ENCODE measurements around the gene SLC40A1. TPM values are rescaled to one million over a fixed set of nuclear protein-coding genes. Genes with fewer than 3 reads are reported as not detected.
A peak's percentile ranks its signal among the peaks of the same experiment; 100 is the strongest.

SLC40A1 gene
- total and polyA plus RNA-seq, 2 of the 13 experiments (the other 11 are each of a cell fraction or from before 2014, with no cell fraction given): 10.6 to 24.9 TPM

DNA sequence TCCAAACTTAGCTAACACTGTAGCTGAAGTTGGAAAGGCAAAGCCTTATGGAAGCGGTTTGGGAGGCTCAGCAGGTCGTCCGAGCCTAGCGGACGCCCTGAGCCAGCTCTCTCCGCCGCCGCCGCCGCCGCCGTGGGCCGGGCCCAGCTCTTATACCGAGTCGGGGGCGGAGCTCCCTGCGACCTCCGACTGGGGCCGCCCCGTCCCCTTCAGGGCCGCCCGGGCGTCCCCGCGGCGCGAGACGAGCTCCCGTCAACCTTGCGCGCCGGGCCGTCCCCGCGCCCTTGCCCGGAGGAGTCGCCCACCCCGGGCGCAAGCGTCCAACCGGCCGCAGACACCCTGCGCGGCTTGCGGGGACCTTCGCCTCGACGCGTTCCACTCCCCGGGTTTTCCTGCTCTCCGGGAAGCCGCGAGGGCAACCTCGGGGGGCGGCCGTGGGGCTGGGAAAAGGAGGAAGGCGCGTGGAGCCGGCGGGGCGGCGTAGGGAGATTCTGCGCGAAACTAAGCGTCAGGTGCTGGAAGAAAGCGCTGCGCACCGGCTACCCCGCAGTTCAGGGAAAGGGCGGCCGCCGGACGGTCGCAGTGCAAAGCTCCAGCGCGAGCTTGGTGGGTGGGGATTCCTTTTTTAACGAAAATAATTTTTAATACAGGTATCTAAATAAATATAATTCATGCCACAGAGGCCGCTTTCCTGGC, at the start of gene SLC40A1 (continued):
- TF ChIP-seq, protein P1, sequence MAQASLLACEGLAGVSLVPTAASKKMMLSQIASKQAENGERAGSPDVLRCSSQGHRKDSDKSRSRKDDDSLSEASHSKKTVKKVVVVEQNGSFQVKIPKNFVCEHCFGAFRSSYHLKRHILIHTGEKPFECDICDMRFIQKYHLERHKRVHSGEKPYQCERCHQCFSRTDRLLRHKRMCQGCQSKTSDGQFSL (CRISPR knock-in tag; IDR thresholded peaks at IDR 0.05): peak; percentile 68; the same call in 1 of the 2 replicates
- TF ChIP-seq, protein P2, sequence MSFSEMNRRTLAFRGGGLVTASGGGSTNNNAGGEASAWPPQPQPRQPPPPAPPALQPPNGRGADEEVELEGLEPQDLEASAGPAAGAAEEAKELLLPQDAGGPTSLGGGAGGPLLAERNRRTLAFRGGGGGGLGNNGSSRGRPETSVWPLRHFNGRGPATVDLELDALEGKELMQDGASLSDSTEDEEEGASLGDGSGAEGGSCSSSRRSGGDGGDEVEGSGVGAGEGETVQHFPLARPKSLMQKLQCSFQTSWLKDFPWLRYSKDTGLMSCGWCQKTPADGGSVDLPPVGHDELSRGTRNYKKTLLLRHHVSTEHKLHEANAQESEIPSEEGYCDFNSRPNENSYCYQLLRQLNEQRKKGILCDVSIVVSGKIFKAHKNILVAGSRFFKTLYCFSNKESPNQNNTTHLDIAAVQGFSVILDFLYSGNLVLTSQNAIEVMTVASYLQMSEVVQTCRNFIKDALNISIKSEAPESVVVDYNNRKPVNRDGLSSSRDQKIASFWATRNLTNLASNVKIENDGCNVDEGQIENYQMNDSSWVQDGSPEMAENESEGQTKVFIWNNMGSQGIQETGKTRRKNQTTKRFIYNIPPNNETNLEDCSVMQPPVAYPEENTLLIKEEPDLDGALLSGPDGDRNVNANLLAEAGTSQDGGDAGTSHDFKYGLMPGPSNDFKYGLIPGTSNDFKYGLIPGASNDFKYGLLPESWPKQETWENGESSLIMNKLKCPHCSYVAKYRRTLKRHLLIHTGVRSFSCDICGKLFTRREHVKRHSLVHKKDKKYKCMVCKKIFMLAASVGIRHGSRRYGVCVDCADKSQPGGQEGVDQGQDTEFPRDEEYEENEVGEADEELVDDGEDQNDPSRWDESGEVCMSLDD (CRISPR knock-in tag; IDR thresholded peaks at IDR 0.05; ENCODE audit: borderline replicate concordance): peak; percentile 44; the same call in 1 of the 2 replicates
- TF ChIP-seq, protein P3, sequence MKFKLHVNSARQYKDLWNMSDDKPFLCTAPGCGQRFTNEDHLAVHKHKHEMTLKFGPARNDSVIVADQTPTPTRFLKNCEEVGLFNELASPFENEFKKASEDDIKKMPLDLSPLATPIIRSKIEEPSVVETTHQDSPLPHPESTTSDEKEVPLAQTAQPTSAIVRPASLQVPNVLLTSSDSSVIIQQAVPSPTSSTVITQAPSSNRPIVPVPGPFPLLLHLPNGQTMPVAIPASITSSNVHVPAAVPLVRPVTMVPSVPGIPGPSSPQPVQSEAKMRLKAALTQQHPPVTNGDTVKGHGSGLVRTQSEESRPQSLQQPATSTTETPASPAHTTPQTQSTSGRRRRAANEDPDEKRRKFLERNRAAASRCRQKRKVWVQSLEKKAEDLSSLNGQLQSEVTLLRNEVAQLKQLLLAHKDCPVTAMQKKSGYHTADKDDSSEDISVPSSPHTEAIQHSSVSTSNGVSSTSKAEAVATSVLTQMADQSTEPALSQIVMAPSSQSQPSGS (CRISPR knock-in tag; IDR thresholded peaks at IDR 0.05): no peak; the same call in 1 of the 2 replicates
- no peak; the same call in none of the 2 replicates for TF ChIP-seq MAF1 (CRISPR knock-in tag; IDR thresholded peaks at IDR 0.05; ENCODE audit: borderline replicate concordance)
- peak; percentile 42 for TF ChIP-seq FOXC1 (CRISPR knock-in tag; IDR thresholded peaks at IDR 0.05; ENCODE audit: borderline replicate concordance)
- no peak for TF ChIP-seq TP53 (CRISPR knock-in tag; conservative IDR thresholded peaks at IDR 0.05)
- peak; percentile 83; the same call in 1 of the 2 replicates for TF ChIP-seq KAT7 (CRISPR knock-in tag; IDR thresholded peaks at IDR 0.05; ENCODE audit: borderline replicate concordance)
- peak; percentile 70; the same call in 1 of the 2 replicates for TF ChIP-seq NR2C2 (CRISPR knock-in tag; IDR thresholded peaks at IDR 0.05; ENCODE audit: borderline replicate concordance)
- peak; percentile 94 for TF ChIP-seq ZNF777 (CRISPR knock-in tag; IDR thresholded peaks at IDR 0.05)
- TF ChIP-seq GTF3A (CRISPR knock-in tag; conservative IDR thresholded peaks at IDR 0.05): no peak
- no peak for TF ChIP-seq NFIB (CRISPR knock-in tag; IDR thresholded peaks at IDR 0.05; ENCODE audit: borderline replicate concordance)
- TF ChIP-seq, protein P4, sequence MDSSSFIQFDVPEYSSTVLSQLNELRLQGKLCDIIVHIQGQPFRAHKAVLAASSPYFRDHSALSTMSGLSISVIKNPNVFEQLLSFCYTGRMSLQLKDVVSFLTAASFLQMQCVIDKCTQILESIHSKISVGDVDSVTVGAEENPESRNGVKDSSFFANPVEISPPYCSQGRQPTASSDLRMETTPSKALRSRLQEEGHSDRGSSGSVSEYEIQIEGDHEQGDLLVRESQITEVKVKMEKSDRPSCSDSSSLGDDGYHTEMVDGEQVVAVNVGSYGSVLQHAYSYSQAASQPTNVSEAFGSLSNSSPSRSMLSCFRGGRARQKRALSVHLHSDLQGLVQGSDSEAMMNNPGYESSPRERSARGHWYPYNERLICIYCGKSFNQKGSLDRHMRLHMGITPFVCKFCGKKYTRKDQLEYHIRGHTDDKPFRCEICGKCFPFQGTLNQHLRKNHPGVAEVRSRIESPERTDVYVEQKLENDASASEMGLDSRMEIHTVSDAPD (CRISPR knock-in tag; IDR thresholded peaks at IDR 0.05): peak; percentile 65
- TF ChIP-seq ELF4 (CRISPR knock-in tag; IDR thresholded peaks at IDR 0.05; ENCODE audit: borderline replicate concordance): no peak
- peak; percentile 84 for TF ChIP-seq RBM39 (IDR thresholded peaks at IDR 0.05; ENCODE audit: low read depth, low read length, poor library complexity, severe bottlenecking)
- TF ChIP-seq ZNF530 (CRISPR knock-in tag; IDR thresholded peaks at IDR 0.05; ENCODE audit: low read depth): no peak
- TF ChIP-seq ZNF329 (CRISPR knock-in tag; IDR thresholded peaks at IDR 0.05; ENCODE audit: low read depth): peak; percentile 62; the same call in 1 of the 2 replicates
